OCI-LY7 (cell line): ENCODE data around the gene STX16. TPM values are rescaled to one million over a fixed set of nuclear protein-coding genes. Genes with fewer than 3 reads are reported as not detected.

Experiments
- BruUV-seq: library from RNA; stranded (reverse); fragments of 400-500 nt; replicated peaks from 2 replicates; lab custom pipeline; 2021; lab: Mats Ljungman, UMichigan
- CTCF ChIA-PET: fragments of 300-600 bp; sonication (Branson Sonifier 250); formaldehyde crosslinking; loops from one replicate; lab custom pipeline; 2022; ENCODE audit warnings: antibody characterized with exemption; ENCODE audit not compliant: unreplicated experiment; lab: Charles Lee
- POLR2A ChIA-PET: fragments of 300-600 bp; sonication (Branson Sonifier 250); formaldehyde crosslinking; loops from one replicate; lab custom pipeline; 2022; ENCODE audit warnings: antibody characterized with exemption; lab: Charles Lee
- DNase-seq: peaks from one replicate; pipeline ENCODE4 v3.0.0-alpha.2; 2015; ENCODE audit warnings: low spot score
- H2AFZ ChIP-seq: fragments of 200-600 bp; sonication (generic), shearing (Covaris generic); 2 replicates; pipeline ENCODE4 v1.6.1; 2014; ENCODE audit warnings: mild to moderate bottlenecking, antibody characterized with exemption, low read length, moderate library complexity
- H3K27ac ChIP-seq: fragments of 200-600 bp; sonication (generic); 2 replicates; pipeline ENCODE4 v1.5.1; 2014; ENCODE audit warnings: mixed run types, low read depth, mild to moderate bottlenecking, moderate library complexity, low read length, inconsistent platforms; ENCODE audit not compliant: poor library complexity, severe bottlenecking
- H3K36me3 ChIP-seq: fragments of 200-600 bp; sonication (generic); 2 replicates; pipeline ENCODE4 v1.6.1; 2014; ENCODE audit warnings: mild to moderate bottlenecking, antibody characterized with exemption, low read length, moderate library complexity, mixed read lengths; ENCODE audit not compliant: insufficient read depth
- H3K4me1 ChIP-seq: fragments of 200-600 bp; sonication (generic); 2 replicates; pipeline ENCODE4 v1.5.1; 2014; ENCODE audit warnings: mild to moderate bottlenecking, low read length; ENCODE audit not compliant: insufficient read depth, poor library complexity, severe bottlenecking
- H3K4me2 ChIP-seq: fragments of 200-600 bp; sonication (generic); 2 replicates; pipeline ENCODE4 v1.6.1; 2014; ENCODE audit warnings: mild to moderate bottlenecking, low read length
- H3K4me3 ChIP-seq: fragments of 200-600 bp; sonication (generic); 2 replicates; pipeline ENCODE4 v1.5.1; 2014; ENCODE audit warnings: mild to moderate bottlenecking, low read depth, low read length; ENCODE audit not compliant: poor library complexity, severe bottlenecking
- H3K79me2 ChIP-seq: fragments of 200-600 bp; sonication (generic); 2 replicates; pipeline ENCODE4 v1.6.1; 2016; ENCODE audit warnings: low read depth, mild to moderate bottlenecking, low read length, moderate library complexity, mixed read lengths; ENCODE audit not compliant: insufficient read depth
- H3K9me2 ChIP-seq: fragments of 200-600 bp; sonication (generic); 2 replicates; pipeline ENCODE4 v1.6.1; 2016; ENCODE audit warnings: mild to moderate bottlenecking, low read length, mixed read lengths; ENCODE audit not compliant: insufficient read depth
- H3K9me3 ChIP-seq: fragments of 200-600 bp; sonication (generic); 2 replicates; pipeline ENCODE4 v1.6.1; 2014; ENCODE audit warnings: mild to moderate bottlenecking, mixed run types, low read length, mixed read lengths
- H4K20me1 ChIP-seq: fragments of 200-600 bp; sonication (generic); 2 replicates; pipeline ENCODE4 v1.6.1; 2014; ENCODE audit warnings: mild to moderate bottlenecking, antibody characterized with exemption, low read length, moderate library complexity, mixed read lengths; ENCODE audit not compliant: insufficient read depth
- EZH2phosphoT487 ChIP-seq: fragments of 200-600 bp; sonication (generic); IDR thresholded peaks from 2 replicates; pipeline ENCODE4 v1.6.1; 2018; ENCODE audit warnings: low read depth, borderline replicate concordance, mild to moderate bottlenecking, mixed run types, antibody characterized with exemption, low read length, moderate library complexity, mixed read lengths
- intact Hi-C: fragments of 100-400 bp; cut with micrococcal nuclease; formaldehyde crosslinking; loops from one replicate; pipeline ENCODE4 v1.10.0; 2022; ENCODE audit not compliant: unreplicated experiment
- total RNA-seq, 2 experiments: library from RNA; depleted of rRNA in 1 of 2; stranded (reverse); fragments of >200 nt in 1 of 2; shearing (Covaris generic) in 1 of 2; gene quantifications; 2 replicates each; pipeline ENCODE4 v1.2.3, GENCODE V29; 2014 to 2022
- TF ChIP-seq, protein P1 (sequence below): fragments of 200-600 bp; sonication (generic); conservative IDR thresholded peaks from 2 replicates; pipeline ENCODE4 v1.5.1; 2014; ENCODE audit warnings: mild to moderate bottlenecking, antibody characterized with exemption, low read length, moderate library complexity, mixed read lengths

STX16 gene
- total RNA-seq, 2 experiments from 2014 or later = 48.2 to 89.5 TPM

DNA sequence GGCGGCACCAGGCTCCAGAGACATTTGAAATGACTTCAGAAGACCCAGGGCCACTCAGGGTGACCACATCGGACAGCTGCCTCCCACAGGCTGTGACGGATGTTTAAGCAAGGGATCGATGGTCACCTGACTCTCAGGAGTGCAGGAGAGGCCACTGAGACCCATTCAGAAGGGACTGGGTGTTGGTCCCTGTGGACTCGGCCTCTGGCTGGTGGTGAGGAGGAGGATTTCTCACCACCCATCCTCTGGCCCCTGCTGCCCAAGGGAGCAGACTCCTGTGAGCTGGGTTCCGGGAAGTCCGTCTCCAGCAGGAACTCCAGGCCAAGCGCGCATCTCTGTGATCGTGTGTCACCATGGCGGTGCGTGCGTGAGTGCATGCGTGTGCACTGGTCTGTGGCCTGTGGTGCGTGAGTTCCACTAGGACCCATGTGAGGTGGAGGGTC is 67.1 kb downstream of the STX16 start:
- CTCF ChIA-PET = no interaction called here
- POLR2A ChIA-PET = no interaction called here
- Histone ChIP-seq H4K20me1 (no peaks in the 10 kb centered on the region), H3K79me2 (no peaks in the 10 kb centered on the region), H3K4me2 (no peak overlapping the region), H3K4me3 (no peak overlapping the region), H3K4me1 (no peaks in the 10 kb centered on the region), H3K27ac (no peak overlapping the region), H3K36me3 (no peaks in the 10 kb centered on the region), H3K9me3 (no peaks in the 10 kb centered on the region), H2AFZ (no peak overlapping the region), H3K9me2 (no peaks in the 10 kb centered on the region)
- no TSS peak for BruUV-seq
- intact Hi-C loops = no loop called here
- no peak for TF ChIP-seq EZH2phosphoT487
- TF ChIP-seq, protein P1, sequence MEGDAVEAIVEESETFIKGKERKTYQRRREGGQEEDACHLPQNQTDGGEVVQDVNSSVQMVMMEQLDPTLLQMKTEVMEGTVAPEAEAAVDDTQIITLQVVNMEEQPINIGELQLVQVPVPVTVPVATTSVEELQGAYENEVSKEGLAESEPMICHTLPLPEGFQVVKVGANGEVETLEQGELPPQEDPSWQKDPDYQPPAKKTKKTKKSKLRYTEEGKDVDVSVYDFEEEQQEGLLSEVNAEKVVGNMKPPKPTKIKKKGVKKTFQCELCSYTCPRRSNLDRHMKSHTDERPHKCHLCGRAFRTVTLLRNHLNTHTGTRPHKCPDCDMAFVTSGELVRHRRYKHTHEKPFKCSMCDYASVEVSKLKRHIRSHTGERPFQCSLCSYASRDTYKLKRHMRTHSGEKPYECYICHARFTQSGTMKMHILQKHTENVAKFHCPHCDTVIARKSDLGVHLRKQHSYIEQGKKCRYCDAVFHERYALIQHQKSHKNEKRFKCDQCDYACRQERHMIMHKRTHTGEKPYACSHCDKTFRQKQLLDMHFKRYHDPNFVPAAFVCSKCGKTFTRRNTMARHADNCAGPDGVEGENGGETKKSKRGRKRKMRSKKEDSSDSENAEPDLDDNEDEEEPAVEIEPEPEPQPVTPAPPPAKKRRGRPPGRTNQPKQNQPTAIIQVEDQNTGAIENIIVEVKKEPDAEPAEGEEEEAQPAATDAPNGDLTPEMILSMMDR = no peak
- DNase-seq = no peak

DNA sequence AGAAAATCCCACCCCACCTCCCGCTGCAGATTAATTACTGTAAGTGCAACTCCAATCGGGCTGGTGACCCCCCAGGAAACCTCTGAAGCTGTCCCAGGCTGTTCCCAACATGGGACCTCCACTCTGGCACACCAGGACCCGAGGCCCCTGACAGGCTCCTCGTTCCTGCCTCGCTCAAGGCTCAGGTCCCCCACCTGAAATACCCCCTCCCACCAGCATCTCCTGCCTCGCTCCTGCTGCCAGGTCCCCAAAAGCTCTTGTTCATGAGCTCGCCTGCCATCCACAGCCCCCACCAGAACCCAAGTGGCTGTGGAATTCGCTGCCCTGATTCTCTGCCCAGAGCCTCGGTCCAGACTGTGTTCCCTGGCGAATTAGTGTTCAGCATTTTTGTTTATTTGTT is 67.6 kb downstream of the STX16 start:
- no peak overlapping the region for H3K4me2 ChIP-seq
- H3K27ac ChIP-seq = no peak overlapping the region
- no peak overlapping the region for H3K4me3 ChIP-seq
- no TSS peak for BruUV-seq
- no peaks in the 10 kb centered on the region for H3K9me2 ChIP-seq
- H3K79me2 ChIP-seq = no peaks in the 10 kb centered on the region
- no peak overlapping the region for H2AFZ ChIP-seq
- no peaks in the 10 kb centered on the region for H4K20me1 ChIP-seq
- no peak for DNase-seq
- TF ChIP-seq, protein P1 = no peak
- TF ChIP-seq EZH2phosphoT487 = no peak
- H3K36me3 ChIP-seq = no peaks in the 10 kb centered on the region
- intact Hi-C loops = no loop called here
- H3K9me3 ChIP-seq = no peaks in the 10 kb centered on the region
- ChIA-PET POLR2A (no interaction called here), CTCF (no interaction called here)
- H3K4me1 ChIP-seq = no peaks in the 10 kb centered on the region

DNA sequence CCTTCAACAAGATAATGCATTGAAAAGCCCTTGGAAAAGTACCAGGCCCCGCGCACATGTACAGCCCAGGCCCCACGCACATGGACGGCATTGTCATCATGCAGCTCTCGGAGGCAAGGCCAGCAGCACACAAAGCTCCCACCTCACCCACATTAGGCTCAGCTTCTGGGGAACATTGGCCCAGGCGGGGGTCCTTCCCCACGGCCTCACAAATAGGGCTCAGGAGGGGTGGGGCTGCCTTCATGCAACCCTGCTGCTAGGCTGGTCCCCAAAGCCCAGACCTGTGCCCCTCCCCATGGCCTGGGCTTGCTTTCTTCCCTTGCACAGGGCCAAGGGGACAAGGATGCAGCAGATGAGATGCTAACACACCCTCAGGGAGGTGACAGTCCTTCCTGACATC is 68.2 kb downstream of the STX16 start:
- Histone ChIP-seq H3K9me3 (no peaks in the 10 kb centered on the region), H3K4me2 (no peak overlapping the region), H3K27ac (no peak overlapping the region), H3K36me3 (no peaks in the 10 kb centered on the region), H4K20me1 (no peaks in the 10 kb centered on the region), H3K9me2 (no peaks in the 10 kb centered on the region), H2AFZ (no peak overlapping the region), H3K4me3 (no peak overlapping the region), H3K4me1 (no peaks in the 10 kb centered on the region), H3K79me2 (no peaks in the 10 kb centered on the region)
- no TSS peak for BruUV-seq
- ChIA-PET POLR2A (no interaction called here), CTCF (no interaction called here)
- no peak for TF ChIP-seq EZH2phosphoT487
- TF ChIP-seq, protein P1 = no peak
- DNase-seq = no peak
- intact Hi-C loops = no loop called here
